ENCODE data around the gene VWF.

DNA sequence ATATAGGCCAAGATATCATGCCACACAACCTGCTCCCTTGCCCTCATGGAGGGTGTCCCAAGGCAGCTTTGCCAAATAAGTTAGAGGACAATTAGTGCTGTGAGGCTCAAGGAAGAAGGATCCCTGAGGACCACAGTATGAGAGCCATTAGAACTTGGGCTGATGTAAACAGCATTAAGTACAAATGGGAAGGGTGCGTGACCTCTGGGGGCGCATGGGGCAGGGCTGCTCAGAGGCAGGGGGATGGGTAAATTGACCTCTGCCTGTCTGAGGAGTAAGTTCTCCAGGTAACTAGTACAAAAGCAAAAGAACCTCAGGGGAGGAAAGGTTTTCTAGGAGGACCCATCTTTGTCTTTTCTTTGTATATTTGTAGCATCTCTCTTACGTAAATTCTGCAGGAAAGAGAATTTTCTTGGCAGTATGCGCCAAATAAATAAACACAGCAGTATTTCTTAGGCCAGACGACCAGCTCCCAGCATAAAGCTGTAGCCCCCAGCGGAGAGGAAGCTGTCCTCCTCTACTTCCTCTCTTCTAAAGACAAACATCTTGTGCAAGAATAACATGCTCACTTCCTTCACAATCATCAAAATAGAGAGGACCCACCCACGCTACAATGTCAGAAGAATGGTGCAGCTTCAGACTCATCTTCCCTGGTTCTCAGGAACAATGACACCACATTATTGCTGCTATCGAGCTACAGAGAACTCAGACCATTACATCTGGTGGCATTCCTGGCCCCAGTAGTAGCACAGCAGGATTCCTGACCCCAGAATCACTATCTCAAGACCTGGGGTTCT, 16.4 kb upstream of the VWF start:
- TF ChIP-seq, protein P1, sequence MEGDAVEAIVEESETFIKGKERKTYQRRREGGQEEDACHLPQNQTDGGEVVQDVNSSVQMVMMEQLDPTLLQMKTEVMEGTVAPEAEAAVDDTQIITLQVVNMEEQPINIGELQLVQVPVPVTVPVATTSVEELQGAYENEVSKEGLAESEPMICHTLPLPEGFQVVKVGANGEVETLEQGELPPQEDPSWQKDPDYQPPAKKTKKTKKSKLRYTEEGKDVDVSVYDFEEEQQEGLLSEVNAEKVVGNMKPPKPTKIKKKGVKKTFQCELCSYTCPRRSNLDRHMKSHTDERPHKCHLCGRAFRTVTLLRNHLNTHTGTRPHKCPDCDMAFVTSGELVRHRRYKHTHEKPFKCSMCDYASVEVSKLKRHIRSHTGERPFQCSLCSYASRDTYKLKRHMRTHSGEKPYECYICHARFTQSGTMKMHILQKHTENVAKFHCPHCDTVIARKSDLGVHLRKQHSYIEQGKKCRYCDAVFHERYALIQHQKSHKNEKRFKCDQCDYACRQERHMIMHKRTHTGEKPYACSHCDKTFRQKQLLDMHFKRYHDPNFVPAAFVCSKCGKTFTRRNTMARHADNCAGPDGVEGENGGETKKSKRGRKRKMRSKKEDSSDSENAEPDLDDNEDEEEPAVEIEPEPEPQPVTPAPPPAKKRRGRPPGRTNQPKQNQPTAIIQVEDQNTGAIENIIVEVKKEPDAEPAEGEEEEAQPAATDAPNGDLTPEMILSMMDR (IDR thresholded peaks at IDR 0.05) = no peak
- TF ChIP-seq POLR2AphosphoS5 (IDR thresholded peaks at IDR 0.05) (no peak), POLR2A (IDR thresholded peaks at IDR 0.05) (no peak)

All from gastroesophageal sphincter (tissue), 3 donors.